ENCODE measurements around the gene TPCN1. TPM values are rescaled to one million over a fixed set of nuclear protein-coding genes. Genes with fewer than 3 reads are reported as not detected.

The TPCN1 gene
- total and polyA plus RNA-seq, 2 of the 13 experiments (the other 11 are each of a cell fraction or from before 2014, with no cell fraction given), result 8.0 to 26.8 TPM

- Histone ChIP-seq H3K27me3 (ENCODE audit: control insufficient read depth in 1 of 2, insufficient read depth in 2 of 2, low read length in 2 of 2) (no peaks in the 10 kb centered on the region), H4K20me1 (ENCODE audit: insufficient read depth, low read length) (no peaks in the 10 kb centered on the region; the same call in 1 of the 2 replicates), H2AFZ (ENCODE audit: low read length) (no peak overlapping the region), H3K4me3 (replicated peaks in 1 of 3; ENCODE audit: insufficient read depth in 1 of 3, low read depth in 2 of 3, low read length in 3 of 3) (peak overlapping the region; percentile 70 to 96 (median 86)), H3K4me1 (ENCODE audit: insufficient read depth, low read length) (peaks cover 34% of the 10 kb centered on the region), H3K9me3 (ENCODE audit: low read length) (no peaks in the 10 kb centered on the region), H3K27ac (ENCODE audit: extremely low read length, insufficient read depth, low read length) (peak overlapping the region; percentile 93), H3K79me2 (ENCODE audit: insufficient read depth, low read length) (peaks cover 50% of the 10 kb centered on the region), H3K36me3 (replicated peaks in 1 of 2; ENCODE audit: control insufficient read depth in 1 of 2, insufficient read depth in 2 of 2, low read length in 2 of 2) (peaks cover 15 to 31% of the 10 kb centered on the region in 2 experiments; a peak in 4 of 5 replicates), H3K4me2 (ENCODE audit: low read depth, low read length) (peak overlapping the region; percentile 80), H3K9ac (ENCODE audit: insufficient read depth, low read depth, low read length) (peak overlapping the region; percentile 98)
- WGBS (ENCODE audit: low lambda C conversion rate), result 28% methylated on average over 21 of the region's 26 CpGs
- POLR2A ChIA-PET, result interaction anchor here (1.3 to 2.5 kb wide), 6 partner anchors 9 to 39 kb away, joined by 3 to 14 read pairs (median 11); partner anchors contain the start of gene TPCN1
- in situ Hi-C loops (cut with HindIII; ENCODE audit: extremely low pct_ligation_motif_present, low pct_unique_long_range_greater_than_20kb), result no loop called here
- peak; percentile 39 for ATAC-seq
- CTCF ChIA-PET (ENCODE audit: low intra/inter-chr PET ratio, low total read pairs), result no interaction called here
- no TSS peak for BruUV-seq (replicated peaks)
- peak; percentile 21 for FAIRE-seq
- intact Hi-C loops (cut with micrococcal nuclease; ENCODE audit: unreplicated experiment), result no loop called here
- no peak for DNase-seq (ENCODE audit: low spot score)
- TF ChIP-seq RBAK (CRISPR knock-in tag; IDR thresholded peaks at IDR 0.05) (no peak), LCORL (IDR thresholded peaks at IDR 0.05) (no peak), LCORL (CRISPR knock-in tag; IDR thresholded peaks at IDR 0.05) (no peak), ZNF3 (CRISPR knock-in tag; IDR thresholded peaks at IDR 0.05) (peak; percentile 75; the same call in 1 of the 2 replicates), KDM5B (CRISPR knock-in tag; IDR thresholded peaks at IDR 0.05; ENCODE audit: borderline replicate concordance) (no peak), SIN3A (IDR thresholded peaks at IDR 0.05; ENCODE audit: borderline replicate concordance, low read depth, low read length) (0 out of 2 replicates have a peak, but pooled peaks have one; percentile 33), HNF4A (CRISPR knock-in tag; IDR thresholded peaks at IDR 0.05) (no peak), HNRNPH1 (optimal IDR thresholded peaks at IDR 0.05; ENCODE audit: low read depth, low read length) (no peak), DR1 (CRISPR knock-in tag; IDR thresholded peaks at IDR 0.05) (no peak), HNF1B (CRISPR knock-in tag; IDR thresholded peaks at IDR 0.05) (no peak), KLF12 (CRISPR knock-in tag; IDR thresholded peaks at IDR 0.05; ENCODE audit: borderline replicate concordance) (no peak), STAT5B (CRISPR knock-in tag; IDR thresholded peaks at IDR 0.05) (no peak), HNRNPLL (IDR thresholded peaks at IDR 0.05; ENCODE audit: low read depth, low read length, poor library complexity, severe bottlenecking) (no peak), FOXK2 (IDR thresholded peaks at IDR 0.05) (no peak), MED1 (CRISPR knock-in tag; IDR thresholded peaks at IDR 0.05) (no peak), FOXA3 (CRISPR knock-in tag; IDR thresholded peaks at IDR 0.05) (no peak), ZNF75D (CRISPR knock-in tag; IDR thresholded peaks at IDR 0.05; ENCODE audit: borderline replicate concordance) (no peak), FOXK1 (CRISPR knock-in tag; IDR thresholded peaks at IDR 0.05; ENCODE audit: borderline replicate concordance, low read depth) (no peak), TP53 (CRISPR knock-in tag; conservative IDR thresholded peaks at IDR 0.05) (no peak), ZNF792 (CRISPR knock-in tag; IDR thresholded peaks at IDR 0.05) (no peak)
Observed at GRCh38 chr12:113184098-113184899, 37.0 kb upstream of the TPCN1 start.
